ENCODE results near the gene CIT. TPM values are rescaled to one million over a fixed set of nuclear protein-coding genes. Genes with fewer than 3 reads are reported as not detected.

Gene CIT
- total RNA-seq, 4 donors from 2014 or later = 10.3 to 75.9 (median 21.9) TPM

DNA sequence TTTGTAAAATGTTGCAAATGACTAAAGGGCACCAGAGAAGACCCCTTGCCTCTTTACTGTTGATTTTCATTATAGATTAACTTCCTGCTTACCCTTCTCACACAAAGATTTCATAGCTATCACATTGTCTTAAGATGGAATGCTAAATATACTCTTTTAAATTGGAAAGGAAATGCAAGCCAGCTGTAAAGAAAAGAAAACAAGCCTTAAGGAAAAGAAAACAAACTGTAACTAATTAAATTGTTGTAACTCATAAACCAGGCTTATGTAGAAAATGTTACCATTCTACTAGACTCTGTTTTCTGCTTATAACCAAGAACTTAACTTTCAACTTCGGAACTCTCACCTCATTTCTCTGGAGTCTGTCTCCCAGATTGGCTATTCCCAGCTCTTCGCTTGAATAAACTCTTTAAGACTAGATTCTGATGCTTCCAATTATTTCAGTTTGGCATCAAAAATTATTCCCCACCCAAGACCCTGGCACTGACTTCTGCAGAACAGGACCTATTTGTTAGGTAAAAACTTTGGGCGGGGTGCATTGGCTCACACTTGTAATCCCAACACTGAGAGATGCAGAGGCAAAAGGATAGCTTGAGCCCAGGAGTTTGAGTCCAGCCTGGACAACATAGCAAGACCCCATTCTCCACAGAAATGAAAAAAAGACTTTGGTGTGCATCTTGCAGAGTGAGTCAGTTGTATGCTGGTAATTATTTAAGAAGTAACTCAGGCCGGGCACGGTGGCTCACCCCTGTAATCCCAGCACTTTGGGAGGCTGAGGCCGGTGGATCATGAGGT is 36.6 kb upstream of the CIT start:
- no peak for DNase-seq
- Histone ChIP-seq H3K27ac (no peak overlapping the region), H3K4me3 (no peak overlapping the region), H3K4me1 (no peaks in the 10 kb centered on the region), H3K27me3 (no peaks in the 10 kb centered on the region), H3K9me3 (no peaks in the 10 kb centered on the region), H3K36me3 (no peaks in the 10 kb centered on the region)
- TF ChIP-seq POLR2A (IDR thresholded peaks at IDR 0.05) = no peak
- TF ChIP-seq, protein P1, sequence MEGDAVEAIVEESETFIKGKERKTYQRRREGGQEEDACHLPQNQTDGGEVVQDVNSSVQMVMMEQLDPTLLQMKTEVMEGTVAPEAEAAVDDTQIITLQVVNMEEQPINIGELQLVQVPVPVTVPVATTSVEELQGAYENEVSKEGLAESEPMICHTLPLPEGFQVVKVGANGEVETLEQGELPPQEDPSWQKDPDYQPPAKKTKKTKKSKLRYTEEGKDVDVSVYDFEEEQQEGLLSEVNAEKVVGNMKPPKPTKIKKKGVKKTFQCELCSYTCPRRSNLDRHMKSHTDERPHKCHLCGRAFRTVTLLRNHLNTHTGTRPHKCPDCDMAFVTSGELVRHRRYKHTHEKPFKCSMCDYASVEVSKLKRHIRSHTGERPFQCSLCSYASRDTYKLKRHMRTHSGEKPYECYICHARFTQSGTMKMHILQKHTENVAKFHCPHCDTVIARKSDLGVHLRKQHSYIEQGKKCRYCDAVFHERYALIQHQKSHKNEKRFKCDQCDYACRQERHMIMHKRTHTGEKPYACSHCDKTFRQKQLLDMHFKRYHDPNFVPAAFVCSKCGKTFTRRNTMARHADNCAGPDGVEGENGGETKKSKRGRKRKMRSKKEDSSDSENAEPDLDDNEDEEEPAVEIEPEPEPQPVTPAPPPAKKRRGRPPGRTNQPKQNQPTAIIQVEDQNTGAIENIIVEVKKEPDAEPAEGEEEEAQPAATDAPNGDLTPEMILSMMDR (IDR thresholded peaks at IDR 0.05) = no peak

DNA sequence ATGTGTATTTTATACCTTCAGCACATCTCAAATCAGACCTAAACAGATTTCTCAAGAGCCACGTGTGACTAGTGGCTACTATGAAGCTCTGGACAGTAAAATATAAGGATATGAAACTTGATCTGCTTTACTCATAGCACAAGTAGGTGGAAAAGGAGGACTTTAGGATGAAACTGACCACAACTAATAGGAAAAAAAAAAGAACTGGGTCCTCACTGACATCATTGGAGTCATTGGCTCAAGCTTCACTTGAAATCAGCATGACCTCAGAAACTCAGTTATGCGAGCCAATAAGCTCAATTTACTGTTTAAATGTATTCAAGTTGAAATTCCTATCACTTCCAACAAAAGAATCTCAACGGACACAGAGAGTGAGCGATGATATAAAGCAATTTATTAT is 34.1 kb upstream of the CIT start:
- Histone ChIP-seq H3K36me3 (no peaks in the 10 kb centered on the region), H3K4me1 (no peaks in the 10 kb centered on the region), H3K9me3 (no peaks in the 10 kb centered on the region), H3K27ac (no peak overlapping the region), H3K4me3 (no peak overlapping the region), H3K27me3 (no peaks in the 10 kb centered on the region)
- DNase-seq = no peak
- TF ChIP-seq, protein P1 (IDR thresholded peaks at IDR 0.05) = no peak
- no peak for TF ChIP-seq POLR2A (IDR thresholded peaks at IDR 0.05)

DNA sequence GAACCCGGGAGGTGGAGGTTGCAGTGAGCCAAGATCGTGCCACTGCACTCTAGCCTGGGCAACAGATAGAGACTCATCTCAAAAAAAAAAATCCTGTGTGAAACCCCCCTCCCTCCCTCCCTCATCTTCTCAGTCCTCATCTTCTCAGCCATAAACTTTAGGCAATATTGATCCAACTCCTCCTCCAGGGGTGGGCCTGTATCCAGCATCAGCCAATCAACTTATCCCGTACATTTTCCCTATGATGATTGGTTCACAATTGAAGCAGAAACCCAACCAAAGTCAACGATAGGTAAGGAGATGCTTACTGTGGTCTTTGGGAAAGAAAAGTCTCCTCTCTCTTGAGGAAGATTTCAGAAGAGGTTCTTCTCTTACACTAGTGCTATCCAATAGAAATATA is 33.5 kb upstream of the CIT start:
- no peak for DNase-seq
- Histone ChIP-seq H3K9me3 (no peaks in the 10 kb centered on the region), H3K36me3 (no peaks in the 10 kb centered on the region), H3K27me3 (no peaks in the 10 kb centered on the region), H3K27ac (no peak overlapping the region), H3K4me3 (no peak overlapping the region), H3K4me1 (no peaks in the 10 kb centered on the region)
- TF ChIP-seq POLR2A (IDR thresholded peaks at IDR 0.05) = no peak
- TF ChIP-seq, protein P1 (IDR thresholded peaks at IDR 0.05) = no peak

DNA sequence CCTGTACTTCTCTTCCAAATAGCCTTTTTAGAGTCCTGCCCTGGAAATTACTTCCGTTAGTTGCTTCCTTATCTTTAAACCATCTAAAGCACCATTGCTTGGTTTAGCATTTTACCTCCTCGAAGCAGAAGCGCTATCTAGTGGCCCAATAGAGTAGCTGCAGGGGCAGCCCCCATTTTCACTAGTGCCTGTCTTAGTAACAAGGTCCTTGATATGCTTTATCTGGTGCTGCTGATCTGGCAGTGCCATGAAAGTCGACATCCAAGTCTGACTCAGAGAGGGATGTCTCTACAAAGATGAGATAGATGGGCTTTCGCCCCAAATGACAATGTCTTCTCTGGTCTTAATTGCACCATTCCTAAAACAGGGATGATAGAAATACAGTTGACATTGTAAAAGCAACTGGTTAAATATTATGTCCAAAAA is 25.0 kb upstream of the CIT start:
- Histone ChIP-seq H3K4me3 (no peak overlapping the region), H3K27me3 (no peaks in the 10 kb centered on the region), H3K4me1 (no peaks in the 10 kb centered on the region), H3K36me3 (no peaks in the 10 kb centered on the region), H3K27ac (no peak overlapping the region), H3K9me3 (no peaks in the 10 kb centered on the region)
- peak; percentile 52 to 84 (median 65) for DNase-seq
- TF ChIP-seq, protein P1 (IDR thresholded peaks at IDR 0.05) = peak; percentile 35 to 87 (median 74)
- no peak for TF ChIP-seq POLR2A (IDR thresholded peaks at IDR 0.05)

DNA sequence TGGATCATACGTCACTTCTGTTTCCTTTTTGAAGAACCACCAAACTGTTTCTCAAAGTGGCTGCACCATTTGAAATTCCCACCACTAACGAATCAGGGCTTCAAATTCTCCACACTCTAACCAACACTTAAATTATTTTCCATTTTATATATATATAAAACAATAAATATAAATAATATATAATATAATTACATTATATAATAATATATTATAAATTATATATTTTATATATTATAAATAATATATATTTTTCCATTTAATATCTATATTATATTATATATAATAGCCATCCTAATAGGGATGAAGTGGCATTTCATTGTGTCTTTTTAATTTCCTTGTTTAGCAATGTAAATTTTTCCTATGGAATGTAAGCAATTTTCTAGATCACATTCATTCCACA is 24.6 kb upstream of the CIT start:
- Histone ChIP-seq H3K9me3 (no peaks in the 10 kb centered on the region), H3K27me3 (no peaks in the 10 kb centered on the region), H3K36me3 (no peaks in the 10 kb centered on the region), H3K27ac (no peak overlapping the region), H3K4me3 (no peak overlapping the region), H3K4me1 (no peaks in the 10 kb centered on the region)
- no peak for DNase-seq
- no peak for TF ChIP-seq POLR2A (IDR thresholded peaks at IDR 0.05)
- TF ChIP-seq, protein P1 (IDR thresholded peaks at IDR 0.05) = no peak

Measured in Peyer's patch (tissue), 4 donors.